Measurements from ENCODE around the gene QRFP.

DNA sequence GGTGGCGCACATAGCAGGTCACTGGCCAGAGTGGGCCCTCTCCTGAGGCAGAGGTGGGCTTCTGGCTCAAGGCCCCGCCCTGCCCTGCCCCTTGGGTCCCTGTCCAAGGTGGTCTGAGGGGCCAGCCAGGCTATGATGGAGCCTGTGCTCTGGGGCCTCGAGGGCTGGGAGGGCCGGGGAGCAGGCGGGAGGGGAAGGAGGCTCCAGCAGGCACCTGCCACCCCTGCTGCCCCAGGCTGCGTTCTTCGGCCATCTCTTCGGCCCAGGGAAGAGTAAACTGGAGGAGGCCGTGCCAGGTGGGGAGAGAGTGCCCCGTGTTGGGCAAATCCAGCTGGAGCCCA is 27.8 kb upstream of the QRFP start:
- TF ChIP-seq, protein P1, sequence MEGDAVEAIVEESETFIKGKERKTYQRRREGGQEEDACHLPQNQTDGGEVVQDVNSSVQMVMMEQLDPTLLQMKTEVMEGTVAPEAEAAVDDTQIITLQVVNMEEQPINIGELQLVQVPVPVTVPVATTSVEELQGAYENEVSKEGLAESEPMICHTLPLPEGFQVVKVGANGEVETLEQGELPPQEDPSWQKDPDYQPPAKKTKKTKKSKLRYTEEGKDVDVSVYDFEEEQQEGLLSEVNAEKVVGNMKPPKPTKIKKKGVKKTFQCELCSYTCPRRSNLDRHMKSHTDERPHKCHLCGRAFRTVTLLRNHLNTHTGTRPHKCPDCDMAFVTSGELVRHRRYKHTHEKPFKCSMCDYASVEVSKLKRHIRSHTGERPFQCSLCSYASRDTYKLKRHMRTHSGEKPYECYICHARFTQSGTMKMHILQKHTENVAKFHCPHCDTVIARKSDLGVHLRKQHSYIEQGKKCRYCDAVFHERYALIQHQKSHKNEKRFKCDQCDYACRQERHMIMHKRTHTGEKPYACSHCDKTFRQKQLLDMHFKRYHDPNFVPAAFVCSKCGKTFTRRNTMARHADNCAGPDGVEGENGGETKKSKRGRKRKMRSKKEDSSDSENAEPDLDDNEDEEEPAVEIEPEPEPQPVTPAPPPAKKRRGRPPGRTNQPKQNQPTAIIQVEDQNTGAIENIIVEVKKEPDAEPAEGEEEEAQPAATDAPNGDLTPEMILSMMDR (IDR thresholded peaks at IDR 0.05) = no peak
- no peak for TF ChIP-seq POLR2A (IDR thresholded peaks at IDR 0.05)
- TF ChIP-seq POLR2AphosphoS5 (IDR thresholded peaks at IDR 0.05) = no peak

Measured in gastroesophageal sphincter (tissue), 3 donors.